Progenitor cell of endocrine pancreas (in vitro differentiated cells): ENCODE data around the gene CENPH. TPM values are rescaled to one million over a fixed set of nuclear protein-coding genes. Genes with fewer than 3 reads are reported as not detected.
"Not testable (repeated sequence)": the region's sequence is repeated elsewhere in the genome, so short reads cannot be mapped to it uniquely, and the experiment has no call there.

ENCODE experiments used
- DNase-seq: peaks from one replicate; pipeline ENCODE4 v3.0.0; 2021; ENCODE audit warnings: low spot score; ENCODE audit not compliant: unreplicated experiment
- H3K27ac Mint-ChIP-seq: 2 replicates; pipeline ENCODE4 v1.8.0; 2021; ENCODE audit warnings: mild to moderate bottlenecking, moderate library complexity, mixed read lengths
- H3K27me3 Mint-ChIP-seq: 2 replicates; pipeline ENCODE4 v1.8.0; 2021; ENCODE audit warnings: mixed read lengths
- H3K36me3 Mint-ChIP-seq: 2 replicates; pipeline ENCODE4 v1.8.0; 2022; ENCODE audit warnings: mixed read lengths; ENCODE audit not compliant: insufficient read depth
- H3K4me1 Mint-ChIP-seq: 2 replicates; pipeline ENCODE4 v1.8.0; 2021; ENCODE audit warnings: low read depth, mixed read lengths
- H3K4me3 Mint-ChIP-seq: 2 replicates; pipeline ENCODE4 v1.8.0; 2021; ENCODE audit warnings: low read depth, mild to moderate bottlenecking, moderate library complexity, mixed read lengths
- H3K9me3 Mint-ChIP-seq: 2 replicates; pipeline ENCODE4 v1.8.0; 2021; ENCODE audit warnings: low read depth, mixed read lengths
- CTCF ChIP-seq: fragments of 200-600 bp; sonication (generic); IDR thresholded peaks from one replicate; pipeline ENCODE4 v1.5.0; 2021; ENCODE audit warnings: antibody characterized with exemption, mild to moderate bottlenecking; ENCODE audit not compliant: unreplicated experiment
- total RNA-seq: library from RNA; stranded (reverse); gene quantifications from 2 replicates; pipeline ENCODE4 v1.2.1, GENCODE V29; 2021

Gene CENPH
- total RNA-seq, 1 donor from 2014 or later, result 22.2 TPM

DNA sequence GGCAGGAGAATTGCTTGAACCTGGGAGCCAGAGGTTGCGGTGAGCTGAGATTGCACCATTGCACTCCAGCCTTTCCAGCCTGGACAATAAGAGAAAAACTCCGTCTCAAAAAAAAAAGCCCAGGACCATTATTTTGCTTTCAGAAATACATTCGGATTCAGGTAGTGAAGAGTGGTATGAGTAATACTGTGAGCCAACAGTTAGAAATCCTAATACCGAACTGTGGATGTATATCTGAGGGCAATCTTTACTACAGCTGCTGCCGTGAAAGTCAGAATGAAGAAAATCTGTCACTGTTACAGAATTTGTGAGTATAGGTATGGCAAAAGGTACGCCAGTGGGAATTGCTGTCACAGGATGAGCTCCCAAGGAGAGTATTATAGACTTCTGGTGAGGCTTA lies 41.9 kb downstream of the CENPH start:
- no peak for TF ChIP-seq CTCF
- no peak for DNase-seq
- Mint-ChIP-seq H3K27me3 (no peaks in the 10 kb centered on the region), H3K9me3 (no peaks in the 10 kb centered on the region), H3K27ac (no peak overlapping the region), H3K4me3 (no peak overlapping the region), H3K36me3 (peaks cover 5% of the 10 kb centered on the region), H3K4me1 (peaks cover 9% of the 10 kb centered on the region)

DNA sequence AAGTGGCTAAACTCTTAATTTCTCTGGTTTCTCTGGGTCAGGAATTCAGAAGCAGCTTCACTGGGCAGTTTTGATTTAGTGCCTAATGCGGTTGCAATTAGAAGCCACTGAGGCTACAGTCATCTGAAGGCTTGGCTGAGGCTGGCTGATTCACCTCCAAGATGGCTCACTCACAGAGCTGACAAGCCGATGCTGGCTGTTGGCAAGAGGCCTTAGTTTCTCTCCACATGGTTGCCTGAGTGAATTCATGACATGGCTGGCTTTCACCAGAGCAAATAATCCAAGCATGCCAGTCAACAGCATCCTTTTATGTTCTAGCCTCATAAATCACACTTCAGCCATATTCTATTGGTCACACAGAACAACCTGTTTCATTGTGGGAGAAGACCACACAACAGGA lies 42.5 kb downstream of the CENPH start:
- peaks cover 6% of the 10 kb centered on the region for H3K36me3 Mint-ChIP-seq
- no peaks in the 10 kb centered on the region for H3K27me3 Mint-ChIP-seq
- H3K4me3 Mint-ChIP-seq, result no peak overlapping the region
- peaks cover 11% of the 10 kb centered on the region for H3K4me1 Mint-ChIP-seq
- no peak for DNase-seq
- H3K27ac Mint-ChIP-seq, result no peak overlapping the region
- no peak for TF ChIP-seq CTCF
- H3K9me3 Mint-ChIP-seq, result no peaks in the 10 kb centered on the region

DNA sequence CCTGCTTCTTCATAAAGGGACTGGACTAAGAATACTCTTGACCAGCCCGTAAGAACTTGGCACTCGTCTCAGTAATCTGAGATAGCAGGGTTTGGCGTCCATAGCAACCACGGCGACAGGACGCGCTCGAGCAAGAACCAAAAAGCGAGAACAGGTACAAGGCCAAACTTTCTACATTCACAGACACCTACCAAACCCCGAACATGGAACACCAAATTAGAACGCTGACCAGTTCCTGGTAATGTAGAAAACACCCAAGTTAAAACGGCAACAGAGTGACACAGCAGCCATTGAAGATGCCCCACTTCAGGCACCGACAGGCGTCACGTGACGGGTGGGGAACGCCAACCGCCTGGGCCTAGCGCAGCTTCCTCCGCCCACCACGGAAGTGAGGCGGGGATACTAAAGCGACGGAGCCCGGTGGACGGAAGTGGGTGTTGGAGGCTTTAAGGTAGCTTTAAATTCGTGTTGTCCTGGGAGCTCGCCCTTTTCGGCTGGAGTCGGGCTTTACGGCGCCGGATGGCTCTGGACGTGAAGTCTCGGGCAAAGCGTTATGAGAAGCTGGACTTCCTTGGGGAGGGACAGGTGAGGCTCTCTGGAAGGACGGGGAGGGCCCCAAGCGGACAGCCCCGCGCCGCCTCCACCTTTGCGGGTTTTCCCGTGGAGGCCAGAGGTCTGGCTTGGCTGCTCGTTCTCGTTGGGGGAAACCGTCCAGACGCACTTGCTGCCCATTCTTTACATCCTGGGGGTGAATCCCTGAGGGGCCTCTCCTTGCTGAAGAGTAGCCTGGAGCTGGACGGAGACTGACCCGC lies 45.3 kb downstream of the CENPH start, which contains the start of gene CDK7:
CDK7 (plus strand) TSS at position 430 of the 812 bp plus-strand sequence; CDS start at position 520, 90 bp downstream.
- Mint-ChIP-seq H3K27me3 (no peaks in the 10 kb centered on the region), H3K27ac (peak within 1 kb of the TSS; percentile 88), H3K4me1 (peaks cover 20% of the 10 kb centered on the region), H3K4me3 (peak within 1 kb of the TSS; percentile 93), H3K9me3 (no peaks in the 10 kb centered on the region), H3K36me3 (peaks cover 10% of the 10 kb centered on the region)
- DNase-seq, result peak; percentile 77
- no peak for TF ChIP-seq CTCF

GRCh38 chr5:69236733-69237132 lies 47.4 kb downstream of the CENPH start:
- peak overlapping the region; percentile 69 for H3K4me3 Mint-ChIP-seq
- DNase-seq, H3K27ac Mint-ChIP-seq: not testable (repeated sequence)

GRCh38 chr5:69237877-69238276 lies 48.5 kb downstream of the CENPH start:
- no peak overlapping the region for H3K27ac Mint-ChIP-seq
- H3K27me3 Mint-ChIP-seq, result no peaks in the 10 kb centered on the region
- no peak for DNase-seq
- H3K4me1 Mint-ChIP-seq, result peaks cover 20% of the 10 kb centered on the region
- peaks cover 5% of the 10 kb centered on the region for H3K9me3 Mint-ChIP-seq
- H3K4me3 Mint-ChIP-seq, result no peak overlapping the region
- peaks cover 24% of the 10 kb centered on the region for H3K36me3 Mint-ChIP-seq
- no peak for TF ChIP-seq CTCF

More at GRCh38 chr5:69236733-69237132, 47.4 kb downstream of the CENPH start:
- H3K27me3 Mint-ChIP-seq, H3K9me3 Mint-ChIP-seq: not testable (repeated sequence)
- Mint-ChIP-seq H3K36me3 (peaks cover 19% of the 10 kb centered on the region), H3K4me1 (peaks cover 20% of the 10 kb centered on the region)

DNA sequence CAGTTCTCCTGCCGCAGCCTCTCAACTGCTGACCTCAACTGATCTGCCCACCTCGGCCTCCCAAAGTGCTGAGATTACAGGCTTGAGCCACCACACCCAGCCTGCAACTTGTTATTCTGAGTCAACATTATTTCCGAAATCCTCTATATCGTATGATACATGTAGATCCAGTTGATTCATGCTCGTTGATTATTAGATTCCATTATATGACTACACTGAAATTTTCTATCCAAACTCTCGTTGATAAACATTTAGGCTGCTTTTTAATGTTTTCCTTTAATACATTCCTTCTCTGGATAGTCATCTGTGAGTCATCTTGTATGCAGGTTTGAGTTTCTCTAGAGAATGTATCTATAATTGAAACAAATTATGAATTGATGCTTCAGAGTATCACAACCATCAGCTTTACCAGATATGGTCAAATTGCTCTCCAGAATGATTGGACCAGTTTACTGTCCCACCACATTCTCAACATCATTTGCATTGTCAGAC lies 49.4 kb downstream of the CENPH start:
- no peak for TF ChIP-seq CTCF
- Mint-ChIP-seq H3K27ac (no peak overlapping the region), H3K4me1 (peaks cover 20% of the 10 kb centered on the region), H3K9me3 (peaks cover 5% of the 10 kb centered on the region), H3K36me3 (peaks cover 28% of the 10 kb centered on the region), H3K27me3 (no peaks in the 10 kb centered on the region), H3K4me3 (no peak overlapping the region)
- DNase-seq, result no peak
